GM12878 (cell line): ENCODE measurements around the gene AMMECR1.

Source experiments
- ASH2L ChIP-seq: fragments of 300-600, 200-600 bp; sonication (generic); IDR thresholded peaks from 2 replicates; pipeline ENCODE4 v1.6.1; 2017; ENCODE audit warnings: low read depth, mild to moderate bottlenecking, borderline replicate concordance
- CHD1 ChIP-seq: IDR thresholded peaks from 2 replicates; pipeline ENCODE4 v1.6.1; 2012; ENCODE audit warnings: low read depth, low read length, improper control_type of control experiment
- CTCF ChIP-seq, 3 experiments: IDR thresholded peaks in 2 of 3; conservative IDR thresholded peaks in 1 of 3; 2 replicates each; pipeline ENCODE4 v1.5.1; 2011; ENCODE audit warnings: low read depth in 3 of 3, low read length in 3 of 3, mild to moderate bottlenecking in 3 of 3, control low read depth in 2 of 3, moderate library complexity in 2 of 3, inconsistent platforms in 1 of 3, mixed read lengths in 1 of 3; ENCODE audit not compliant: control insufficient read depth in 2 of 3, insufficient read depth in 1 of 3; ENCODE audit errors: extremely low read depth in 1 of 3
- EGR1 ChIP-seq, 2 experiments: IDR thresholded peaks; 1 replicate in 1 of 2; 2 replicates in 1 of 2; pipeline ENCODE4 v1.6.1; 2011 to 2012; ENCODE audit warnings: low read depth in 2 of 2, low read length in 2 of 2, borderline replicate concordance in 1 of 2, mild to moderate bottlenecking in 1 of 2, moderate library complexity in 1 of 2
- EP300 ChIP-seq, 2 experiments: fragments of 150-350 bp in 1 of 2; IDR thresholded peaks; 2 replicates each; pipeline ENCODE4 v1.6.1; 2011 to 2012; ENCODE audit warnings: low read depth in 2 of 2, low read length in 2 of 2, borderline replicate concordance in 1 of 2, improper control_type of control experiment in 1 of 2, inconsistent platforms in 1 of 2; ENCODE audit not compliant: control insufficient read depth in 1 of 2
- MXI1 ChIP-seq: fragments of 150-350 bp; IDR thresholded peaks from 2 replicates; pipeline ENCODE4 v1.6.1; 2011; ENCODE audit warnings: low read depth, mild to moderate bottlenecking, inconsistent platforms, low read length, improper control_type of control experiment
- POLR2A ChIP-seq: IDR thresholded peaks from 2 replicates; pipeline ENCODE4 v1.6.1; 2011; ENCODE audit warnings: low read depth, mild to moderate bottlenecking, low read length
- POLR2AphosphoS5 ChIP-seq: IDR thresholded peaks from 2 replicates; pipeline ENCODE4 v1.6.1; 2011; ENCODE audit warnings: mild to moderate bottlenecking, low read length, inconsistent platforms
- SP1 ChIP-seq: IDR thresholded peaks from one replicate; pipeline ENCODE4 v1.6.1; 2011; ENCODE audit warnings: low read depth, low read length
- TCF7 ChIP-seq: IDR thresholded peaks from 2 replicates; pipeline ENCODE4 v1.6.1; 2014; ENCODE audit warnings: antibody characterized with exemption, borderline replicate concordance
- ZBTB33 ChIP-seq: fragments of 450-650 bp; IDR thresholded peaks from 2 replicates; pipeline ENCODE4 v1.6.1; 2017; ENCODE audit warnings: mild to moderate bottlenecking

GRCh38 chrX:110268395-110268794 lies 49.5 kb downstream of the AMMECR1 start:
- TF ChIP-seq MXI1 (no peak), ZBTB33 (no peak), EP300 (IDR thresholded peaks at IDR 0.05; ENCODE audit: borderline replicate concordance in 1 of 2, control insufficient read depth in 1 of 2, low read depth in 2 of 2, low read length in 2 of 2) (no peak), CTCF (IDR thresholded peaks at IDR 0.05 in 2 of 3, conservative IDR thresholded peaks at IDR 0.05 in 1 of 3; ENCODE audit: control insufficient read depth in 2 of 3, extremely low read depth in 1 of 3, insufficient read depth in 1 of 3, low read depth in 3 of 3, low read length in 3 of 3) (no peak), ASH2L (no peak), POLR2AphosphoS5 (no peak), POLR2A (no peak), SP1 (no peak), CHD1 (no peak), EGR1 (IDR thresholded peaks at IDR 0.05; ENCODE audit: borderline replicate concordance in 1 of 2, low read depth in 2 of 2, low read length in 2 of 2) (no peak), TCF7 (no peak)
